K562 (cell line): ENCODE measurements around the gene FMNL2. TPM values are rescaled to one million over a fixed set of nuclear protein-coding genes. Genes with fewer than 3 reads are reported as not detected.

ENCODE experiments used
- ATAC-seq: fragments of 200-7000 bp; cut with Tn5 transposase; 3 replicates; pipeline ENCODE4 v1.9.1; 2020; ENCODE audit warnings: moderate library complexity
- BruUV-seq: library from RNA; stranded (reverse); fragments of 400-500 nt; replicated peaks from 2 replicates; lab custom pipeline; 2021; lab: Mats Ljungman, UMichigan
- CTCF ChIA-PET: fragments of 300-600 bp; formaldehyde crosslinking; extraction: SDS; loops from one replicate; lab custom pipeline; 2021; ENCODE audit warnings: low intra/inter-chr PET ratio; lab: Yijun Ruan, JAX
- POLR2A ChIA-PET: fragments of 300-600, 350-650 bp; sonication (Branson Sonifier 250); formaldehyde crosslinking; extraction: SDS; loops from one replicate; lab custom pipeline; 2021; ENCODE audit warnings: antibody characterized with exemption, inconsistent platforms; lab: Yijun Ruan, JAX
- DNase-seq, 4 experiments: peaks; one replicate each; pipeline versions ENCODE4 v3.0.0 to v3.0.0-alpha.2; 2011 to 2018; ENCODE audit warnings: low spot score in 3 of 4, mixed read lengths in 3 of 4; ENCODE audit errors: extremely low read depth in 1 of 4
- FAIRE-seq: peaks from 2 replicates; lab custom pipeline; 2011; peaks lifted over from hg19 to GRCh38; lab: Jason Lieb, UNC
- H2AFZ ChIP-seq: 2 replicates; pipeline ENCODE4 v1.6.0; 2011; ENCODE audit warnings: low read depth, low read length, control low read depth, inconsistent platforms
- H3K27ac ChIP-seq: fragments of 200-600 bp; 3 replicates; pipeline ENCODE4 v1.8.0; 2011; ENCODE audit warnings: low read depth, mild to moderate bottlenecking, control low read depth, inconsistent platforms, low read length, moderate library complexity, mixed read lengths; ENCODE audit errors: extremely low read depth
- H3K27me3 ChIP-seq, 2 experiments: fragments of 300-600 bp in 1 of 2; 2 replicates in 1 of 2; 3 replicates in 1 of 2; pipeline versions ENCODE4 v1.6.0 to v1.8.0; 2011; ENCODE audit warnings: inconsistent platforms in 2 of 2, low read length in 2 of 2, mild to moderate bottlenecking in 1 of 2, mixed read lengths in 1 of 2, moderate library complexity in 1 of 2; ENCODE audit not compliant: control insufficient read depth in 2 of 2, insufficient read depth in 2 of 2
- H3K36me3 ChIP-seq: fragments of 300-600 bp; 3 replicates; pipeline ENCODE4 v1.8.0; 2011; ENCODE audit warnings: mild to moderate bottlenecking, low read length, inconsistent platforms; ENCODE audit not compliant: control insufficient read depth, insufficient read depth
- H3K4me1 ChIP-seq, 2 experiments: fragments of 200-600 bp in 1 of 2; replicated peaks in 1 of 2; 2 replicates in 1 of 2; 3 replicates in 1 of 2; pipeline versions ENCODE4 v1.5.1 to v1.8.0; 2011; ENCODE audit warnings: inconsistent platforms in 2 of 2, low read length in 2 of 2, mild to moderate bottlenecking in 1 of 2, mixed read lengths in 1 of 2, moderate library complexity in 1 of 2; ENCODE audit not compliant: control insufficient read depth in 2 of 2, insufficient read depth in 2 of 2
- H3K4me2 ChIP-seq: 2 replicates; pipeline ENCODE4 v1.6.1; 2011; ENCODE audit warnings: low read length, control low read depth, inconsistent platforms, mixed read lengths; ENCODE audit not compliant: insufficient read depth
- H3K4me3 ChIP-seq: fragments of 200-600 bp; sonication (generic), shearing (Covaris generic); 2 replicates; pipeline ENCODE4 v1.5.1; 2016; ENCODE audit warnings: control low read depth, inconsistent platforms
- H3K79me2 ChIP-seq: fragments of 200-600 bp; 3 replicates; pipeline ENCODE4 v1.8.0; 2011; ENCODE audit warnings: low read length, inconsistent platforms; ENCODE audit not compliant: control insufficient read depth, insufficient read depth
- H3K9ac ChIP-seq, 2 experiments: 2 replicates each; pipeline versions ENCODE4 v1.6.0 to v1.6.1; 2011; ENCODE audit warnings: low read depth in 2 of 2, low read length in 2 of 2, control low read depth in 1 of 2, inconsistent platforms in 1 of 2, mild to moderate bottlenecking in 1 of 2, mixed read lengths in 1 of 2; ENCODE audit not compliant: insufficient read depth in 1 of 2
- H3K9me1 ChIP-seq: one replicate; pipeline ENCODE4 v1.6.0; 2011; ENCODE audit warnings: inconsistent platforms, mild to moderate bottlenecking, low read length, moderate library complexity; ENCODE audit not compliant: control insufficient read depth, insufficient read depth
- H3K9me3 ChIP-seq: replicated peaks from 2 replicates; pipeline ENCODE4 v1.5.1; 2011; ENCODE audit warnings: low read depth, low read length, inconsistent platforms; ENCODE audit not compliant: control insufficient read depth, insufficient read depth
- H4K20me1 ChIP-seq: replicated peaks from 2 replicates; pipeline ENCODE4 v1.6.1; 2011; ENCODE audit warnings: low read length, inconsistent platforms, mixed read lengths; ENCODE audit not compliant: control insufficient read depth, insufficient read depth
- BHLHE40 ChIP-seq: IDR thresholded peaks from 2 replicates; pipeline ENCODE4 v1.6.1; 2011; ENCODE audit warnings: low read length, improper control_type of control experiment
- DLX4 ChIP-seq: fragments of 250-450 bp; sonication (Bioruptor Pico); IDR thresholded peaks from 2 replicates; pipeline ENCODE4 v1.6.1; 2021; ENCODE audit warnings: mild to moderate bottlenecking
- E2F3 ChIP-seq: fragments of 250-450 bp; sonication (Bioruptor Pico); IDR thresholded peaks from 2 replicates; pipeline ENCODE4 v1.4.0; 2020; ENCODE audit warnings: mild to moderate bottlenecking
- EWSR1 ChIP-seq: fragments of 450-650 bp; IDR thresholded peaks from 2 replicates; pipeline ENCODE4 v1.6.1; 2018; ENCODE audit warnings: borderline replicate concordance, mild to moderate bottlenecking, low read depth, moderate library complexity; ENCODE audit not compliant: partially characterized antibody
- GABPB1 ChIP-seq: sonication (generic); formaldehyde crosslinking; IDR thresholded peaks from 2 replicates; pipeline ENCODE4 v1.8.0; 2022; ENCODE audit warnings: mild to moderate bottlenecking, missing genetic modification reagents
- MTF1 ChIP-seq: fragments of 250-450 bp; sonication (Bioruptor Pico); IDR thresholded peaks from 2 replicates; pipeline ENCODE4 v1.9.0; 2021; ENCODE audit warnings: moderate library complexity, mild to moderate bottlenecking, inconsistent platforms, borderline replicate concordance
- NBN ChIP-seq: fragments of 450-650 bp; IDR thresholded peaks from 2 replicates; pipeline ENCODE4 v1.6.1; 2016; ENCODE audit warnings: low read depth, mild to moderate bottlenecking
- NR1H2 ChIP-seq: sonication (generic); formaldehyde crosslinking; IDR thresholded peaks from 2 replicates; pipeline ENCODE4 v1.4.0; 2020; ENCODE audit warnings: mild to moderate bottlenecking, missing genetic modification reagents
- YBX1 ChIP-seq: fragments of 450-650 bp; IDR thresholded peaks from 2 replicates; pipeline ENCODE4 v1.7.1; 2016; ENCODE audit warnings: mild to moderate bottlenecking
- ZBTB9 ChIP-seq: fragments of 450-650 bp; formaldehyde crosslinking; IDR thresholded peaks from 2 replicates; pipeline ENCODE4 v1.4.0; 2020; ENCODE audit warnings: mild to moderate bottlenecking, moderate library complexity
- ZNF354B ChIP-seq: fragments of 250-450 bp; sonication (Bioruptor Pico); IDR thresholded peaks from 2 replicates; pipeline ENCODE4 v1.4.0; 2020
- ZNF668 ChIP-seq: fragments of 250-450 bp; sonication (Bioruptor Pico); IDR thresholded peaks from 2 replicates; pipeline ENCODE4 v1.8.0; 2022; ENCODE audit warnings: mild to moderate bottlenecking, inconsistent platforms
- WGBS: fragments of 100-300 bp; shearing (Covaris generic); methylation state at CpG from one replicate; pipeline ENCODE4 v1.1.6; 2016; ENCODE audit warnings: low coverage, mixed read lengths; ENCODE audit not compliant: insufficient coverage; ENCODE audit errors: missing lambda C conversion rate; 5-methylcytosine and 5-hydroxymethylcytosine counted together
- in situ Hi-C: fragments of 300-500 bp; cut with MboI; formaldehyde crosslinking; loops from 4 replicates; pipeline ENCODE4 v1.15.0; 2018; ENCODE audit warnings: inconsistent platforms, mixed read lengths
- intact Hi-C: fragments of 100-400 bp; cut with micrococcal nuclease; formaldehyde crosslinking; loops from 2 replicates; pipeline ENCODE4 v1.14.2; 2022
- polyA plus RNA-seq, 8 experiments: library from polyadenylated mRNA; depleted of rRNA in 4 of 8; stranded (reverse) in 5 of 8; unstranded in 3 of 8; fragments of >200 nt; fragmentation: Nextera tagmentation in 2 of 8; fragmentation: Illumina TruSeq in 1 of 8; extraction: Ambion mirVana in 2 of 8; extraction: Trizol in 1 of 8; gene quantifications; 2 replicates each; pipeline versions ENCODE4 v1.2.1 to v1.2.3, GENCODE V29; 2011 to 2014; ENCODE audit warnings: inconsistent platforms in 1 of 8, missing spikeins in 1 of 8
- total RNA-seq, 7 experiments: library from RNA; depleted of rRNA in 6 of 7; stranded (reverse); fragments of >200 nt in 6 of 7; fragmentation: Illumina TruSeq in 2 of 7; extraction: Trizol in 2 of 7; gene quantifications; 2 replicates each; pipeline versions ENCODE4 v1.2.1 to v1.2.3, GENCODE V29; 2011 to 2021; ENCODE audit warnings: low replicate concordance in 1 of 7
- TF ChIP-seq, protein P1 (sequence below): fragments of 250-450 bp; sonication (Bioruptor Pico); IDR thresholded peaks from 2 replicates; pipeline ENCODE4 v1.4.0; 2020; ENCODE audit warnings: mild to moderate bottlenecking, moderate library complexity
- TF ChIP-seq, protein P2 (sequence below): fragments of 250-450 bp; sonication (Bioruptor Pico); IDR thresholded peaks from 2 replicates; pipeline ENCODE4 v1.5.0; 2020; ENCODE audit warnings: mild to moderate bottlenecking, borderline replicate concordance
- TF ChIP-seq, protein P3 (sequence below): fragments of 250-450 bp; sonication (Bioruptor Pico); IDR thresholded peaks from 2 replicates; pipeline ENCODE4 v1.8.0; 2022; ENCODE audit warnings: moderate library complexity, mild to moderate bottlenecking, inconsistent platforms

FMNL2 gene
- total and polyA plus RNA-seq, 9 of the 15 experiments (the other 6 are each of a cell fraction or from before 2014, with no cell fraction given) = 0.15 to 0.49 (median 0.24) TPM; not detected in 1

- TF ChIP-seq, protein P1, sequence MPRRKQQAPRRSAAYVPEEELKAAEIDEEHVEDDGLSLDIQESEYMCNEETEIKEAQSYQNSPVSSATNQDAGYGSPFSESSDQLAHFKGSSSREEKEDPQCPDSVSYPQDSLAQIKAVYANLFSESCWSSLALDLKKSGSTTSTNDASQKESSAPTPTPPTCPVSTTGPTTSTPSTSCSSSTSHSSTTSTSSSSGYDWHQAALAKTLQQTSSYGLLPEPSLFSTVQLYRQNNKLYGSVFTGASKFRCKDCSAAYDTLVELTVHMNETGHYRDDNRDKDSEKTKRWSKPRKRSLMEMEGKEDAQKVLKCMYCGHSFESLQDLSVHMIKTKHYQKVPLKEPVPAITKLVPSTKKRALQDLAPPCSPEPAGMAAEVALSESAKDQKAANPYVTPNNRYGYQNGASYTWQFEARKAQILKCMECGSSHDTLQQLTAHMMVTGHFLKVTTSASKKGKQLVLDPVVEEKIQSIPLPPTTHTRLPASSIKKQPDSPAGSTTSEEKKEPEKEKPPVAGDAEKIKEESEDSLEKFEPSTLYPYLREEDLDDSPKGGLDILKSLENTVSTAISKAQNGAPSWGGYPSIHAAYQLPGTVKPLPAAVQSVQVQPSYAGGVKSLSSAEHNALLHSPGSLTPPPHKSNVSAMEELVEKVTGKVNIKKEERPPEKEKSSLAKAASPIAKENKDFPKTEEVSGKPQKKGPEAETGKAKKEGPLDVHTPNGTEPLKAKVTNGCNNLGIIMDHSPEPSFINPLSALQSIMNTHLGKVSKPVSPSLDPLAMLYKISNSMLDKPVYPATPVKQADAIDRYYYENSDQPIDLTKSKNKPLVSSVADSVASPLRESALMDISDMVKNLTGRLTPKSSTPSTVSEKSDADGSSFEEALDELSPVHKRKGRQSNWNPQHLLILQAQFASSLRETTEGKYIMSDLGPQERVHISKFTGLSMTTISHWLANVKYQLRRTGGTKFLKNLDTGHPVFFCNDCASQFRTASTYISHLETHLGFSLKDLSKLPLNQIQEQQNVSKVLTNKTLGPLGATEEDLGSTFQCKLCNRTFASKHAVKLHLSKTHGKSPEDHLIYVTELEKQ (CRISPR knock-in tag) = no peak
- no peak for TF ChIP-seq E2F3
These were observed 17.6 kb downstream of the FMNL2 start (continued) for GRCh38 chr2:152352616-152353015.

DNA sequence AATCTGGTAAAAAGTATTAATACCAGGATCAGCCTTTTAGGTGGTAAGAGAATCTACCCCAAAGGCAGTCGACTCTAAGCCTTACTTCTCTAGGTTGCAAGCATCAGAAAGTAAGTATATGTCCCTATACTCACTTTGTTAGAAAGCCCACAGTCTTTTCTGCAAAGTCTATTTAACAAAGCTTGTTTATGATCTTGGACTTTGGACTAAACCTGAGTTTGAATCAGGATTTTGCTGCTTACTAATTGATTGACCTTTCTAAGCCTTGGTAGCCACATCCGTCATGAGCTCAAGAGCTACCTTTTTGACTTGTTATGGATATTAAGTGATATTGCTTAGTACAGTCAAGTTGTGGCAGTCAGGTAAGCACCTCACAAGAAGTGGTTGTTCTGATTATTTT is 18.4 kb downstream of the FMNL2 start:
- BruUV-seq = no TSS peak
- ChIA-PET CTCF (no interaction called here), POLR2A (no interaction called here)
- no peaks in the 10 kb centered on the region for H3K79me2 ChIP-seq
- DNase-seq (no peak), ATAC-seq (no peak), FAIRE-seq (no peak)
- no peaks in the 10 kb centered on the region for H3K4me1 ChIP-seq
- H3K9ac ChIP-seq = no peak overlapping the region
- H3K27me3 ChIP-seq = peaks cover 9 to 10% of the 10 kb centered on the region in 2 experiments; a peak in 4 of 5 replicates
- H3K36me3 ChIP-seq = no peaks in the 10 kb centered on the region
- intact Hi-C loops = no loop called here
- H3K4me3 ChIP-seq = no peak overlapping the region
- 0% methylated on average over 2 of the region's 2 CpGs for WGBS
- in situ Hi-C loops = no loop called here
- no peaks in the 10 kb centered on the region for H3K9me1 ChIP-seq
- H3K27ac ChIP-seq = no peak overlapping the region
- H4K20me1 ChIP-seq = no peaks in the 10 kb centered on the region
- H2AFZ ChIP-seq = no peak overlapping the region
- H3K9me3 ChIP-seq = no peaks in the 10 kb centered on the region
- no peak overlapping the region for H3K4me2 ChIP-seq
- TF ChIP-seq ZNF668 (no peak), DLX4 (CRISPR knock-in tag) (no peak), YBX1 (no peak), BHLHE40 (no peak), EWSR1 (no peak), MTF1 (CRISPR knock-in tag) (no peak), ZBTB9 (CRISPR knock-in tag) (no peak), NBN (no peak), NR1H2 (CRISPR knock-in tag) (no peak), ZNF354B (CRISPR knock-in tag) (no peak), GABPB1 (CRISPR knock-in tag) (no peak)
- TF ChIP-seq, protein P2, sequence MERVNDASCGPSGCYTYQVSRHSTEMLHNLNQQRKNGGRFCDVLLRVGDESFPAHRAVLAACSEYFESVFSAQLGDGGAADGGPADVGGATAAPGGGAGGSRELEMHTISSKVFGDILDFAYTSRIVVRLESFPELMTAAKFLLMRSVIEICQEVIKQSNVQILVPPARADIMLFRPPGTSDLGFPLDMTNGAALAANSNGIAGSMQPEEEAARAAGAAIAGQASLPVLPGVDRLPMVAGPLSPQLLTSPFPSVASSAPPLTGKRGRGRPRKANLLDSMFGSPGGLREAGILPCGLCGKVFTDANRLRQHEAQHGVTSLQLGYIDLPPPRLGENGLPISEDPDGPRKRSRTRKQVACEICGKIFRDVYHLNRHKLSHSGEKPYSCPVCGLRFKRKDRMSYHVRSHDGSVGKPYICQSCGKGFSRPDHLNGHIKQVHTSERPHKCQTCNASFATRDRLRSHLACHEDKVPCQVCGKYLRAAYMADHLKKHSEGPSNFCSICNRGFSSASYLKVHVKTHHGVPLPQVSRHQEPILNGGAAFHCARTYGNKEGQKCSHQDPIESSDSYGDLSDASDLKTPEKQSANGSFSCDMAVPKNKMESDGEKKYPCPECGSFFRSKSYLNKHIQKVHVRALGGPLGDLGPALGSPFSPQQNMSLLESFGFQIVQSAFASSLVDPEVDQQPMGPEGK (CRISPR knock-in tag) = no peak
- TF ChIP-seq, protein P3, sequence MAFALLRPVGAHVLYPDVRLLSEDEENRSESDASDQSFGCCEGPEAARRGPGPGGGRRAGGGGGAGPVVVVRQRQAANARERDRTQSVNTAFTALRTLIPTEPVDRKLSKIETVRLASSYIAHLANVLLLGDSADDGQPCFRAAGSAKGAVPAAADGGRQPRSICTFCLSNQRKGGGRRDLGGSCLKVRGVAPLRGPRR (CRISPR knock-in tag) = no peak
